ENCODE measurements around the gene M6PR.
"Not testable (repeated sequence)": the region's sequence is repeated elsewhere in the genome, so short reads cannot be mapped to it uniquely, and the experiment has no call there.

M6PR gene

DNA sequence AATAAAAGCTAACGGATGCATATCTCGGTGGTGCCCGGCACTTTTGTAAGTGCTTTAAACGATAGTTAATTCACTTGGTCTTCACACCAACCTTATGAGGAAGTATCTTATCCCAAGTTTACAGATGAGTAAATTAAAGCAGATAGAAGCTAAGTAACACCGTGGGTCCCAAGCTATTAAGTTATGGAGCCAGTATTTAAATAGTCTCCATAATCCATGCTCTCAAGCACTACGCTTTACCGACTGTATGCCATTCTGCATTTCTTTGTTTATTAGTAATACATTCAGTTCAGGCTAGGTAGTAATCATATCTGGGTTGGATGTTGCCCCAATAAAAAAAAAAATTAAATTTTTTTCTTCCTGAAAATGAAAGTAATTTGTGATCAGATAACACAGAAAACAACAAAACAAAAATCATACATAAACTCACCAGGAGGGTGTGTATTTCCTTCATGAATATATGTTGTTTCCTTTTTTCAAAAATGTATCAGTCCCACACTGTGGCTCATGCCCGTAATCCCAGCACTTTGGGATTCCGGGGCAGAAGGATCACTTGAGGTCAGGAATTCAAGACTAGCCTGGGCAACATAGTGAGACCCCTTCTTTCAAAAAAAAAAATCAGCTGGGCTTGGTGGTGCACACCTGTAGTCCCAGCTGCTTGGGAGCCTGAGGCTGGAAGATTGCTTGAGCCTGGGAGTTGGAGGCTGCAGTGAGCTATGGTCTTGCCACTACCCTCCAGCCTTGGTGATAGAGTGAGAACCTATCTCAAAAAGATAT is 1.4 kb upstream of the M6PR start:
- DNase-seq = no peak

GRCh38 chr12:8950221-8950527 is 729 bp upstream of the M6PR start:
- no peak for DNase-seq

GRCh38 chr12:8948701-8949341 is 624 bp downstream of the M6PR start:
- no peak for DNase-seq

GRCh38 chr12:8947737-8948136 is 1.7 kb downstream of the M6PR start:
- DNase-seq = no peak

GRCh38 chr12:8946733-8947132 is 2.7 kb downstream of the M6PR start:
- DNase-seq = no peak

DNA sequence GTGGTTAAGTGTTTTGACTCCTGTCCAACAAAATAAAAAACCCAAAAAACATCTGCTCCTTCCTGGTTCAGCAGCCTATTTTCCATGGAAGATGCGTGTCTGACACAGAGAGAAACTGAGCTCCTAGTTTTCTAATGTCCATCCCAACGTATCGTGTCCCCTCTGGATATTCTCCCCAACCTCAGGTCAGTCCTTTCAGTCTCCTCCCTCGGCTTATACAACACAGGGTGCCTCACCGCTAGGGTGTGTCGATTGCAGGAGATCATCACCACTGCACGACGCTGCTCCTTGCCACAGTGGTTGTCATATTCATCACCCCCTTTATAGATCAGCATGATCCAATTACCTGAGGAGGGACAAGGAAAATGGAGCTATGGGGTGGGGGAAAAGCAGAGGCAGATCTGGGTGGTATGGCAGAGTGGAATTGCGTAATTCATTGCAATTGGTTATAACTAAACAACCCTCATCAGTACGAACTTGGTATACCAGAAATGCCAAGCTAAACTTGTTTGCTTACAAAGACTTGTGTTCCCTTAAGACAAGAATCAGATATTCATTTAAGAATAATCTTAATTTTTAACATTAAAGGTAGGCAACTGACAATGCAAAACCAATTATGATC is 5.8 kb downstream of the M6PR start:
- DNase-seq = no peak

- no peak for DNase-seq
These were observed 7.6 kb downstream of the M6PR start for GRCh38 chr12:8941691-8942478.

DNA sequence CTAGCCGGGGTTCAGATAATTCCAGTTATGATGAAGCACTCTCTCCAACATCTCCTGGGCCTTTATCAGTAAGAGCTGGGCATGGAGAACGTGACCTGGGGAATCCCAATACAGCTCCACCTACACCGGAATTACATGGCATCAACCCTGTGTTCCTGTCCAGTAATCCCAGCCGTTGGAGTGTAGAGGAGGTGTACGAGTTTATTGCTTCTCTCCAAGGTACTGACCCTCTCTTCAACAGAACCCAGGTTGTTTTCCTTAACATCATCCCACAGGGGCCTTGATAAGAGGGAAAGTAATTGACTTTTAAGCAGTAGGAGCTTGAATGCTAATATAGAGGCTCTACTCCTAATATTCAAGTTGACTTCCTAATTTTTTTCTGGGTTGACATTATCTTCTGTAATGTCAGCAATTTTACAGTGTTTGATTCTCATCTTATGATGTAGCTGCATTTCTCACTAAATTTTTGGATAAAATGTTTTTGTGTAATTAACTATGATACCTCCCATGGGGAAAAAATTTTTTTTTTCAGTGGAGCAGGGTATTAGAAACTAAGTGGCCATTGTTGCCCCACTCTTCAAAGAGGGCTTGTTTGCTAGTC is 11.5 kb downstream of the M6PR start:
- not testable (repeated sequence) for DNase-seq

DNA sequence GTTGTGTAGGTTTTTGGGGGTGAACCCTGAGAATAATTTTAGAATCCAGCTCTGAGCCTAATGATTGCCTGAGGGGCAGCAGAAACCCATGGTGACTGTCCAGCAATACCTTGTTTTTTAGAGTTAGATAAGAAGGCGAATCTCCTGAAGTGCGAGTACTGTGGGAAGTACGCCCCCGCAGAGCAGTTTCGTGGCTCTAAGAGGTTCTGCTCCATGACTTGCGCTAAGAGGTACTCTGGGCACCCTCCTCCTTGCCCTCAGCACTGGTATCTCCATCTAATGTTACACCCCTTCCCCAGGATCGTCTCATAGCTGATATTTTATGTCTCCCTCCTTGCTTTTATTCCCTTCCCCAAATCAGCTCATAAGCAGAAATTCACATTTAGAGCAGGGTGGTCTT is 12.7 kb downstream of the M6PR start:
- DNase-seq = no peak

- not testable (repeated sequence) for DNase-seq
These were observed 15.4 kb downstream of the M6PR start for GRCh38 chr12:8934080-8934479.

DNA sequence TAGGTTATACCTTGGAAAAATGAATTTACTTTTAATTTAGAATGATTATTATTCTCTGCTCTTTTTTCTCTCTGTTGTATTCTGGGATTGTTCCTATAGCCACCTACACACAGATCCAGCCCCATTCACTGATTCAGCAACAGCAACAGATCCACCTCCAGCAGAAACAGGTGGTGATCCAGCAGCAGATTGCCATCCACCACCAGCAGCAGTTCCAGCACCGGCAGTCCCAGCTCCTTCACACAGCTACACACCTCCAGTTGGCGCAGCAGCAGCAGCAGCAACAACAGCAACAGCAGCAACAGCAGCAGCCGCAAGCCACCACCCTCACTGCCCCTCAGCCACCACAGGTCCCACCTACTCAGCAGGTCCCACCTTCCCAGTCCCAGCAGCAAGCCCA is 17.0 kb downstream of the M6PR start:
- not testable (repeated sequence) for DNase-seq

- not testable (repeated sequence) for DNase-seq
These were observed 18.7 kb downstream of the M6PR start for GRCh38 chr12:8930655-8931323.

- no peak for DNase-seq
These were observed 26.9 kb downstream of the M6PR start for GRCh38 chr12:8922544-8922943.

DNA sequence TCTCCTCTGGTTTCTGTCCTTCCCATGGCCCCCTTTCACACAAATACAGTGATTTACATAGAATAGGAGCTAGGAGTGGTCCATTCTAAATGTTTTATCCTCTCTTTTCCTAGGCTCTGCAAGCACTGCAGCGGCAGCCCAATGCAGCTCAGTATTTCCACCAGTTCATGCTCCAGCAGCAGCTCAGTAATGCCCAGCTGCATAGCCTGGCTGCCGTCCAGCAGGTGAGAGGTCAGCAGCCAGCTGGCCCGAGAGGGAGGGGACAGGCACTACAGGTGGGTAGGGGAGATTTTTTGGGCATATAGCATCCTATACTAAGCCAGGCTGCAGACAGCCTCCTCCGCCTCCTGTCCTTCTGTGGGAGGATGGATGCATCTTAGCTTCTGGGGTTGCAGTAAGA is 29.8 kb downstream of the M6PR start:
- DNase-seq = not testable (repeated sequence)

DNA sequence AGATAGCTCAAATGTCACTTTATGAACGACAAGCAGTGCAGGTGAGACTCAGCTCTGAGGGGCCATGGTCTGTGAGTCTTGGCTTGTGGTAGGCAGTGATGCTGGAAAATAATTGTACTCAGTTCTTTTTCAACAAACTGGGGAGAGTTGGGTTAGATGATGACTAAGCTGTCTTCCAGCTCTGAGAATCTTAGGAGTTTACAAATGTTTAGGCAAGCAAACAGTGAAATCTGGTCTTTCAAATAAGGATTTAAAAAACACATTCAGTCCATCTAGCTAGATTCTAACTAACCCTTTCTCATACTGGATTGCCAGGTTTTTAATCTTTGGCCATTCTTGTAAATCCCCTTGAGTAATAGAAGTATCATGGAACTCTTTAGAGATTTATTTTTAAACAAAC is 31.7 kb downstream of the M6PR start:
- no peak for DNase-seq

DNA sequence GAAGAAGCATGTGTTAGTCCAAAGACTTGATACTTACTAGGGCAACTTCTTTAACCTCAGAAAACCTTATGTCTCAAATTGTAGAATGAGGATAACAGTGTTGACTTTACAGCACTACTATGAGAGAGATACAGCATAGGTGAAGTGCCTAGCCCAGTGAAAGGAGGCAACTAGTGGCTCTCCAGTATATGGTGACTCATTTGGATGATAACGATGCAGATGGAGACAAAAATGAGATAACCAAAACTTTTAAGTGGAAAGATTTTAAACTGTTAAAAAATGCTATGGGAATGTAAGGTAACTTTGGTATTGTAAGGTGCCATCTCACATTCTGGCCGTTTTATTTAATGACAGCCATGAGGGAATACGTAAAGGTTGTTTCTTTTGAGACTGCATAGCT is 32.4 kb downstream of the M6PR start:
- DNase-seq = no peak

DNA sequence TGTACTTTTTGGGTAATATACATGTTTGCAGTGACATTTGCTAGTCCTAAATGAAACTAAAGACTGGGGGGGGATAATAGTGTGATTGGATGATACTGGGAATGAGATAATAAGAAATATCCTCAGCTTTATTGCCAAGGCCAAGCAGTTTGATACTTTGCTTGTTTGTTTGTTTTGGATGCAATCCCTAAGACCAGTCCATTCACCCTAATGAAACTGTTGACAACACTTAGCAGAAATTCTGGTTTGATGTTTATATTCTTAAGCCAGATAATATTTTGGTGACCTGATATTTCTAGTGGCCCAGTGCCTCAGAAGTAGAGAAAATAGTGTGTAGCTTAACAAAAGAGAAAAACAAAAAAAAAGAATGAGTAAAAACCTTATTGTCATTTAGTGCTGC is 33.3 kb downstream of the M6PR start:
- DNase-seq = no peak

DNA sequence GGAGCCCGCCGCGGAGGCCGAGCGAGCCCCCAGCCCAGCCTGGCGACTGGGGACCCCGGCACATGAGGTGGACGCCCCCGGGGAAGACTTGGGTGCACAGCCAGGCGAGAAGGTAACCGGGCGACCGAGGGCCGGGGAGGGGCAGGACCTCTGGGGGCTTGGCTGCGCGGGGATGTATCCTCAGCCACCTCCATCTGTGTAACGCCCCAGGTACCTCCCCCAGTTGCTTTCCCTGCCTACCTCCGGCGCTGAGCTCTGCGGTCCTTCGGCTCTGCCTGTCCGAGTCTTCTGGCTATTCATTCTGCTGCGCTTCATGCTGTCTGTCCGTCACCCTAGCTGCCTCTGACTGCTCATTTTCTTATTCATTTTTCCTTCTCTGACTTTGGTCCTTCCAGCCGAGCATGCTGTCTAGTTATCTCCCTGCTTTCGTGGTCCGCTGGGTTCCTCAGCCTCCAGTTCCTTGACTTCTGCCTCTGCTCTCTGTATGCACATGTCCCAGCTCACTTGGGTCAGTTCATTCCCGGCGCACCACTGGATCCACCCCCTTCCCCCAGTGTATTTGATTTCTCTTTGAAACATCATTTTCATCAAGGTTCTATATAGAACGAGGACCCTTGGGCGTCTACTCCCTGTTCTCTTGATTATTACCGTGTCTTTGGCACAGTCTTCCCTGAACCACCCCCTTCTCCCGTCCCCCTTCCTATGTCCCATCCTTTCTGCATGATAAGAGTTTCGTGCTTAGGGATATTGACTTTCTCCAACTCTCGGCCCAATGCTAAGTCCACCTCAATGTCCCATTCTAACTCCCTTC is 34.5 kb downstream of the M6PR start:
- DNase-seq = peak; percentile 64

GRCh38 chr12:8914033-8914715 is 35.3 kb downstream of the M6PR start, which contains the start of gene PHC1:
Gene PHC1, plus strand, starts transcription at chr12:8914509. Its CDS starts 3,169 bp downstream, at chr12:8917678.
- DNase-seq = peak; percentile 58

DNA sequence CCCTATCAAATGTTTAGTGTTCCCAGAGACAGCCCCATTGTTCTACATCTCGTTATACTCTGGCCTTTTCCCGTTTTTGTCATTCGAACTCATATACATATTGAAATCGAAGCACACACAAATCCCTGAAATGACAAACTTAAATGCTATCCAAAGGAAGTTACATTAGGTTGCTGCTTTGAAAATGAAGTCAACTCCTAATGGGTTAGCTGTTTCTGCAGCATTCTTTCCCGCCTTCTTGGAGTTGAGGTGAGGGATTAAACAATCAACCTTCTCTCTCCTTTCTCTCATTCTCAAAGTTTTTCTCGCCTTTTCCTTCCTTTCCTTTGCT is 35.8 kb downstream of the M6PR start:
- DNase-seq = no peak

GRCh38 chr12:8912914-8913313 is 36.5 kb downstream of the M6PR start:
- DNase-seq = no peak

All from 8988T (cell line).